ENCODE data around the gene NSMF.
"Not testable (repeated sequence)": the region's sequence is repeated elsewhere in the genome, so short reads cannot be mapped to it uniquely, and the experiment has no call there.

NSMF gene

DNA sequence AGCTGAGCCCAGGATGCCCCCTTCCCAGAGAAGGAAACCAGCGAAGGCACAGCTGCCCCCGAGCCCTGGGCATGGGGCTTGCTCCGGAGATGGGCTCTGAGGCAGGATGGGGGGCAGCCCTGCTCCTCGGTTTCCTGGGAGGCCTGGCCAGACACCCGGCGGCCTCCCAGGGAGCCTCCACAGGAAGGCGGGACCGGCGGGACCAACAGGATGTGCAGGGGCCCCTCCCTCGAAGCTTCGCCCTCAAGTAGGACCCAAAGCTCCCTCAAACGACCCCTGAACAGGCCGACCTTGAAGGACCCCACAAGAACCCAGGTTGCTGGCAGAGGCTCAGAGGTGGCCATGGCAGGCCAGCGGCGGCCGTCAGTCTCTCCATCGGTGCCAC lies 47.9 kb downstream of the NSMF start:
- DNase-seq (ENCODE audit: extremely low read depth, low read depth): no peak
- TF ChIP-seq, protein P1, sequence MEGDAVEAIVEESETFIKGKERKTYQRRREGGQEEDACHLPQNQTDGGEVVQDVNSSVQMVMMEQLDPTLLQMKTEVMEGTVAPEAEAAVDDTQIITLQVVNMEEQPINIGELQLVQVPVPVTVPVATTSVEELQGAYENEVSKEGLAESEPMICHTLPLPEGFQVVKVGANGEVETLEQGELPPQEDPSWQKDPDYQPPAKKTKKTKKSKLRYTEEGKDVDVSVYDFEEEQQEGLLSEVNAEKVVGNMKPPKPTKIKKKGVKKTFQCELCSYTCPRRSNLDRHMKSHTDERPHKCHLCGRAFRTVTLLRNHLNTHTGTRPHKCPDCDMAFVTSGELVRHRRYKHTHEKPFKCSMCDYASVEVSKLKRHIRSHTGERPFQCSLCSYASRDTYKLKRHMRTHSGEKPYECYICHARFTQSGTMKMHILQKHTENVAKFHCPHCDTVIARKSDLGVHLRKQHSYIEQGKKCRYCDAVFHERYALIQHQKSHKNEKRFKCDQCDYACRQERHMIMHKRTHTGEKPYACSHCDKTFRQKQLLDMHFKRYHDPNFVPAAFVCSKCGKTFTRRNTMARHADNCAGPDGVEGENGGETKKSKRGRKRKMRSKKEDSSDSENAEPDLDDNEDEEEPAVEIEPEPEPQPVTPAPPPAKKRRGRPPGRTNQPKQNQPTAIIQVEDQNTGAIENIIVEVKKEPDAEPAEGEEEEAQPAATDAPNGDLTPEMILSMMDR (IDR thresholded peaks at IDR 0.05; ENCODE audit: low read depth, low read length): no peak

DNA sequence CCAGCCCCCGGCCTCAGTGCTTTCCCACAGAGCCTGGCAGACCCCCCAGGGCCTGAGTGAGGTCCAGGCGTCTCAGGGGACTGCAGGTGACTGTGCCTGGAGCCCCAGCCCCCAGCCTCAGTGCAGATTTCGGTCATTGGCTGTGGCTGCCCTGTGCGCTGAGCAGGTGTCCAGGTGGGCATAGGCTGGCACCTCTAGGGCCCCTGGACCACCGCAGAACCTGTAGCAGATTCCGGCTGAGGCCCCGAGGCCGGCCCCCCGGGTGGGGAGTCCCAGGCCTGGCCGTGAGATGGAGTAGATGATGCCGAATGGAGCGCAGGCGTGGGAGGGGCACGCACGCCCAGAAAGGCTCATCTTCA lies 48.3 kb downstream of the NSMF start:
- TF ChIP-seq, protein P1 (IDR thresholded peaks at IDR 0.05; ENCODE audit: low read depth, low read length): no peak
- DNase-seq (ENCODE audit: extremely low read depth, low read depth): no peak

DNA sequence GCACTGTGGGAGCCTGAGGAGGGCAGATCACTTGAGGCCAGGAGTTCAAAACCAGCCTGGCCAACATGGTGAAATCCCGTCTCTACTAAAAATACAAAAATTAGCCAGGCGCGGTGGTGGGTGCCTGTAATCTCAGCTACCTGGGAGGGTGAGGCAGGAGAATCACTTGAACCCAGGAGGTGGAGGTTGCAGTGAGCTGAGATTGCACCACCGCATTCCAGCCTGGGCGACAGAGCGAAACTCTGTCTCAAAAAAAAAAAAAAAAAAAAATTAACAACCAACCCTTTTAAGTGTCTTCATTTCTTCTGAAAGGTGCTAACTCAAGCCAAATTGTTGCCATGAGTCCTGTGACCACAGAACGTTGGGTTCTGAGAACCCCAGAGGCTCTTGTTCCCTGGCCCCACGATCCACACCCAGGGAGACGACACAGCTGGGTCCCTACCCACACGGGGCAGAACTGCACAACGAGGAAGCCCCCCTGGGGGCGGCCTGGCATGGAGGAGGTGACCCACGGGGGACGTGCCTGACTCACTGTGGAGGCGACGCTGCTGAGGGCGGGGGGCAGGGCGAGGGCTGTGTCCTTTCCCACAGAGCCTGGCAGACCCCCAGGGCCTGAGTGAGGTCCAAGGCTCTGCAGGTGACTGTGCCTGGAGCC lies 48.8 kb downstream of the NSMF start:
- not testable (repeated sequence) for DNase-seq (ENCODE audit: extremely low read depth, low read depth)

DNA sequence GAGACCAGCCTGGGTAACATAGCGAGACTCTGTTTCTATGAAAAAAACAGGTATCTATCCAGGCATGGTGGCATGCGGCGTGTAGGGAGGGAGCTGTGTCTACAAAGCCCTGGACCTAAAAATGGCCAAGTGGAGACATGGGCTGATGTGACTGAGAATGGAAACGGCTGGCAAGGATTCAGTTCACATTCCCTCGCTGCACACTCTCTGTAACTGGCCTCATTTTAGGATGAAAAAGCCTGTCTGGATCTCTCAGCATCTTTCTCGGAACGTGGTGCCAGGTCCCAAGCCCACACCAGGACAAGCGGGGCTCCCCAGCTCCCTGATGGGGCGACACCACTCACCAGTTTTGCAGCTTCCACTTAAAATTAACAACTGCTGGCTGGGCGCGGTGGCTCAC lies 49.6 kb downstream of the NSMF start:
- no peak for DNase-seq (ENCODE audit: extremely low read depth, low read depth)

DNA sequence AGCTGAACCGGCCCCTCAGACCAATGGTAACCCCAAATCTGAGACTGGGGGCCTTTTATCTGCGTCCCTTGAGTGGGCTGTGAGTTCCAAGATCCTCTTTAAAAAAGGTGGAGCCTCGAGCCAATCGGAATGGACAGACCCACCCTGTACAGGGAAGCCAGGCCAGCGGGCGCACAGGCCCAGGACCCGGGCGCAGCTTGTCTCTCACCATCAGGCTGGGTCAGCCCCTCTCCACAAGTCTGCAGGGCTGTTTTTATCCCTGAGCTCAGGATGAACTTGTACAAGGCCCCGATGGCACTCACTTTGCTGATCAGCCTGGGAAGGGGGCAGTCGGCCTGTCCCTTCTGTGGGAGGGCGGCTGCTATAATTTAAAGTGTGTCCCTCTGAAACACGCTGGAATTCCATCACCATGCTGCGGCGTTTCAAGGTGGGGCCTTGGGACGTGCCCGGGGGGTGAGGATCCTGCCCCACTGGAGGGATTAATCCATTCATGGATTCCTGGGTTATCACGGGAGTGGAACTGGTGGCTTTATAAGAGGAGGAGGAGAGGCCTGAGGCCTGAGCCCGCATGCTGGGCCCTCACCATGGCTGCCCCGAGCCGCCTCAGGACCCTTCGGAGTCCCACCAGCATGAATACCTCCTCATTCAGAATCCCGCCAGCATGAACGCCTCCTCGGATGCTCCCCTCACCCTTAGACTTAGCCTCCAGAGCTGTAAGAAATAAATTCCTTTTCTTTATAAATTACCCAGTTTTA lies 50.3 kb downstream of the NSMF start:
- no peak for DNase-seq (ENCODE audit: extremely low read depth, low read depth)
- TF ChIP-seq, protein P1 (IDR thresholded peaks at IDR 0.05; ENCODE audit: low read depth, low read length): no peak

More for the DNA sequence above, 49.6 kb downstream of the NSMF start:
- TF ChIP-seq, protein P1 (IDR thresholded peaks at IDR 0.05; ENCODE audit: low read depth, low read length): no peak

DNA sequence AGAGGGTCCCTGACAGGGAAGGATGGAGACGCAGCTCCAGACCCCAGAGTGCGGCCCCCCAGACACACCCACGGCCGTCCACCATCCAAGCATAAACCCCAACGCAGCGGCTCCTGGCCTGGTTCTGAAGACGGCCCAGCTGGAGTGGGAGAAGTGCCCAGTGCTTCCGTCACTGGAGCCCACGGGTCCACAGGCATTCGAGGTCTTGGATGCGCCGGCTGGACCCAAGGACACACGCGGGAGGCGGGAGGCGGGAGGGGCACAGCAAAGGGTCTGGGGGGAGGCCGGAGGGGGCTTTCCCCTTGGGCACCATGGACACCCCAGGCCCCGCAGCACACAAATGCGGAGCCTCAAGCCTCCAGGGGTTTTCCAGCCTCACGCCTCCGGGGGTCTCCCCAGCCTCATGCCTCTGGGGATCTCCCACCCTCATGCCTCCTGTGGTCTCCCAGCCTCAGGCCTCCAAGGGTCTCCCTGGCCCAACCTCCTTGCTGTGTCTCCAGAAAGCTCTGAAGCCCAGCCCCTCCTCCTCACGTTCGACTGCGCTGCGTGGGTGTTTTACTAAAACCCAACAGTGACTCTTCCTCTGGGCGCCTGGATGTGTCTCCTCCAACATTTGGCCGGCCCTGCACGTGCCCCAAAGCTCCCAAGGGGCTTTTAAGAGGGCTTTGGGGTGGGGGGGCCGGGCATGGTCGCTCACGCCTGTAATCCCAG lies 51.4 kb downstream of the NSMF start:
- DNase-seq (ENCODE audit: extremely low read depth, low read depth): no peak
- TF ChIP-seq, protein P1 (IDR thresholded peaks at IDR 0.05; ENCODE audit: low read depth, low read length): no peak

DNA sequence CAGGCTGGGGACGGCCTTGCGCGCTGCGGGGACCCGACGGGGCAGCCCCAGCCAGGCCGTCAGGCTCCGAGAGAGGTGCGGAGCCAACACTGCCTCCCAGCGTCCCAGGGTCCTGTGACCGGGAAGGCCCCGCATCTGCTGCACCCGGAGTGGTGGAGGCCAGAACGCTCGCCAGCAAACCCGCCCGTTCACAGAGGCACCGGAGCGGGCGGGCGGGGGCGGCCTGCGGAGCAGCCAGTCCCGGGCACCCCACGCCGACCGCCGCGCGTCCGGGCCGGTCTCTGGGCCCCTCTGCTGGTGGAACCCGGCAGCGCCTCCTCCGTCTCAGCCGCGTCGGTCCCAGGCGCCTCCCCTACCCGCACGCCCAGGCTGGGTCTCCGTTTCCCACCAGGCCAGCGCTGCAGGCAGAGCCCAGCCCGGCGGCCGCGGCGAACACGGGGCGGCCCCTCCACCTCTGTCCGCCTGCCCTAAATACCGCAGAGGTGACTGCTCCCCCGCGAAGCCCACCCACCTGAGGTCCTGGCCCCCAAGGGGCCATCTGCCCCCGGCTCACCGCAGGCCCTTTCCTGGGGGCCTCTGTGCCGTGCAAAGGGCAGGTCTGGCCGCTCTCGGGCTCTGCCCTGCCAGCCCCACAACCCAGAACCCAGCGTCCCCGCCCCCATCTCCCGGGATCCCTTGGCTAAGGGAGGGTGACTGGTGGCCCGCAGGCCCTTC lies 52.1 kb downstream of the NSMF start:
- TF ChIP-seq, protein P1 (IDR thresholded peaks at IDR 0.05; ENCODE audit: low read depth, low read length): peak; percentile 47
- no peak for DNase-seq (ENCODE audit: extremely low read depth, low read depth)

All from AG09319 (cell line).